ENCODE data around the gene BBS10. TPM values are rescaled to one million over a fixed set of nuclear protein-coding genes. Genes with fewer than 3 reads are reported as not detected.

The BBS10 gene
- total RNA-seq, 6 donors from 2014 or later, result 3.2 to 18.5 (median 9.7) TPM

- Histone ChIP-seq H3K27ac (no peak overlapping the region), H3K4me1 (no peaks in the 10 kb centered on the region), H3K9me3 (no peaks in the 10 kb centered on the region), H3K36me3 (no peaks in the 10 kb centered on the region), H3K27me3 (no peaks in the 10 kb centered on the region), H3K4me3 (no peak overlapping the region)
- no peak for DNase-seq
- TF ChIP-seq POLR2A (IDR thresholded peaks at IDR 0.05), result no peak
- TF ChIP-seq POLR2AphosphoS5 (IDR thresholded peaks at IDR 0.05), result no peak
- no peak for TF ChIP-seq CTCF (IDR thresholded peaks at IDR 0.05)
- TF ChIP-seq EP300 (IDR thresholded peaks at IDR 0.05), result no peak
- WGBS, 2 donors, result 97 to 100% methylated on average over 1 of the region's 1 CpG
- ATAC-seq (ENCODE audit: low FRiP score in 2 of 2), result no peak
These were observed 29.2 kb downstream of the BBS10 start for GRCh38 chr12:76318773-76319594.

GRCh38 chr12:76317976-76318375 lies 30.2 kb downstream of the BBS10 start:
- TF ChIP-seq POLR2A (IDR thresholded peaks at IDR 0.05) (no peak), POLR2AphosphoS5 (IDR thresholded peaks at IDR 0.05) (no peak), CTCF (IDR thresholded peaks at IDR 0.05) (no peak), EP300 (IDR thresholded peaks at IDR 0.05) (no peak)
- DNase-seq (no peak), ATAC-seq (ENCODE audit: low FRiP score in 2 of 2) (no peak)
- Histone ChIP-seq H3K4me1 (no peaks in the 10 kb centered on the region), H3K36me3 (no peaks in the 10 kb centered on the region), H3K9me3 (no peaks in the 10 kb centered on the region), H3K4me3 (no peak overlapping the region), H3K27me3 (no peaks in the 10 kb centered on the region), H3K27ac (no peak overlapping the region)
- WGBS, 2 donors, result 81 to 100% methylated on average over 1 of the region's 1 CpG

- WGBS, 2 donors, result 87 to 91% methylated on average over 7 of the region's 7 CpGs
- H3K27ac ChIP-seq, result no peak overlapping the region
- DNase-seq (no peak), ATAC-seq (ENCODE audit: low FRiP score in 2 of 2) (no peak)
- H3K36me3 ChIP-seq, result no peaks in the 10 kb centered on the region
- H3K27me3 ChIP-seq, result no peaks in the 10 kb centered on the region
- no peak overlapping the region for H3K4me3 ChIP-seq
- H3K4me1 ChIP-seq, result no peaks in the 10 kb centered on the region
- no peak for TF ChIP-seq CTCF (IDR thresholded peaks at IDR 0.05)
- TF ChIP-seq EP300 (IDR thresholded peaks at IDR 0.05), result no peak
- no peak for TF ChIP-seq POLR2AphosphoS5 (IDR thresholded peaks at IDR 0.05)
- TF ChIP-seq POLR2A (IDR thresholded peaks at IDR 0.05), result no peak
- H3K9me3 ChIP-seq, result no peaks in the 10 kb centered on the region
These were observed 31.7 kb downstream of the BBS10 start for GRCh38 chr12:76316468-76316867.

- TF ChIP-seq POLR2AphosphoS5 (IDR thresholded peaks at IDR 0.05) (no peak), CTCF (IDR thresholded peaks at IDR 0.05) (no peak)
- H3K9me3 ChIP-seq, result no peaks in the 10 kb centered on the region
- 73 to 83% methylated on average over 9 of the region's 9 CpGs for WGBS, 2 donors
- H3K27me3 ChIP-seq, result no peaks in the 10 kb centered on the region
- no peak overlapping the region for H3K27ac ChIP-seq
- DNase-seq, result no peak
- H3K36me3 ChIP-seq, result no peaks in the 10 kb centered on the region
- no peak overlapping the region for H3K4me3 ChIP-seq
- ATAC-seq (ENCODE audit: low FRiP score in 2 of 2), result no peak
- no peaks in the 10 kb centered on the region for H3K4me1 ChIP-seq
These were observed 34.9 kb downstream of the BBS10 start for GRCh38 chr12:76313299-76313698.

GRCh38 chr12:76312315-76312714 lies 35.9 kb downstream of the BBS10 start:
- no peak for DNase-seq
- no peak for TF ChIP-seq CTCF (IDR thresholded peaks at IDR 0.05)
- TF ChIP-seq EP300 (IDR thresholded peaks at IDR 0.05), result no peak
- no peak for TF ChIP-seq POLR2AphosphoS5 (IDR thresholded peaks at IDR 0.05)
- TF ChIP-seq POLR2A (IDR thresholded peaks at IDR 0.05), result no peak

More at GRCh38 chr12:76312315-76312714, 35.9 kb downstream of the BBS10 start:
- Histone ChIP-seq H3K9me3 (no peaks in the 10 kb centered on the region), H3K4me3 (no peak overlapping the region), H3K27me3 (no peaks in the 10 kb centered on the region), H3K36me3 (no peaks in the 10 kb centered on the region), H3K4me1 (no peaks in the 10 kb centered on the region), H3K27ac (no peak overlapping the region)
- no peak for ATAC-seq (ENCODE audit: low FRiP score in 2 of 2)
- 78 to 80% methylated on average over 7 of the region's 7 CpGs for WGBS, 2 donors
